ENCODE measurements around the gene UBD. TPM values are rescaled to one million over a fixed set of nuclear protein-coding genes. Genes with fewer than 3 reads are reported as not detected.
A peak's percentile ranks its signal among the peaks of the same experiment; 100 is the strongest.

Gene UBD
- total and polyA plus RNA-seq, 2 of the 13 experiments (the other 11 are each of a cell fraction or from before 2014, with no cell fraction given), result 13.9 to 172 TPM

GRCh38 chr6:29559524-29560287 lies at the start of gene UBD (continued):
- TF ChIP-seq, protein P1, sequence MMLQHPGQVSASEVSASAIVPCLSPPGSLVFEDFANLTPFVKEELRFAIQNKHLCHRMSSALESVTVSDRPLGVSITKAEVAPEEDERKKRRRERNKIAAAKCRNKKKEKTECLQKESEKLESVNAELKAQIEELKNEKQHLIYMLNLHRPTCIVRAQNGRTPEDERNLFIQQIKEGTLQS (CRISPR knock-in tag; IDR thresholded peaks at IDR 0.05), result no peak
- TF ChIP-seq TBX2 (CRISPR knock-in tag; IDR thresholded peaks at IDR 0.05; ENCODE audit: borderline replicate concordance), result peak; percentile 43; the same call in 1 of the 2 replicates
- no peak for TF ChIP-seq FOXA1 (IDR thresholded peaks at IDR 0.05)
- TF ChIP-seq FOXA1 (CRISPR knock-in tag; IDR thresholded peaks at IDR 0.05), result no peak
- no peak for TF ChIP-seq CBX2 (IDR thresholded peaks at IDR 0.05; ENCODE audit: low read depth, low read length)
- TF ChIP-seq CBX2 (CRISPR knock-in tag; IDR thresholded peaks at IDR 0.05; ENCODE audit: low read depth), result no peak
- no peak for TF ChIP-seq ATRX (CRISPR knock-in tag; IDR thresholded peaks at IDR 0.05; ENCODE audit: borderline replicate concordance)
- TF ChIP-seq, protein P2, sequence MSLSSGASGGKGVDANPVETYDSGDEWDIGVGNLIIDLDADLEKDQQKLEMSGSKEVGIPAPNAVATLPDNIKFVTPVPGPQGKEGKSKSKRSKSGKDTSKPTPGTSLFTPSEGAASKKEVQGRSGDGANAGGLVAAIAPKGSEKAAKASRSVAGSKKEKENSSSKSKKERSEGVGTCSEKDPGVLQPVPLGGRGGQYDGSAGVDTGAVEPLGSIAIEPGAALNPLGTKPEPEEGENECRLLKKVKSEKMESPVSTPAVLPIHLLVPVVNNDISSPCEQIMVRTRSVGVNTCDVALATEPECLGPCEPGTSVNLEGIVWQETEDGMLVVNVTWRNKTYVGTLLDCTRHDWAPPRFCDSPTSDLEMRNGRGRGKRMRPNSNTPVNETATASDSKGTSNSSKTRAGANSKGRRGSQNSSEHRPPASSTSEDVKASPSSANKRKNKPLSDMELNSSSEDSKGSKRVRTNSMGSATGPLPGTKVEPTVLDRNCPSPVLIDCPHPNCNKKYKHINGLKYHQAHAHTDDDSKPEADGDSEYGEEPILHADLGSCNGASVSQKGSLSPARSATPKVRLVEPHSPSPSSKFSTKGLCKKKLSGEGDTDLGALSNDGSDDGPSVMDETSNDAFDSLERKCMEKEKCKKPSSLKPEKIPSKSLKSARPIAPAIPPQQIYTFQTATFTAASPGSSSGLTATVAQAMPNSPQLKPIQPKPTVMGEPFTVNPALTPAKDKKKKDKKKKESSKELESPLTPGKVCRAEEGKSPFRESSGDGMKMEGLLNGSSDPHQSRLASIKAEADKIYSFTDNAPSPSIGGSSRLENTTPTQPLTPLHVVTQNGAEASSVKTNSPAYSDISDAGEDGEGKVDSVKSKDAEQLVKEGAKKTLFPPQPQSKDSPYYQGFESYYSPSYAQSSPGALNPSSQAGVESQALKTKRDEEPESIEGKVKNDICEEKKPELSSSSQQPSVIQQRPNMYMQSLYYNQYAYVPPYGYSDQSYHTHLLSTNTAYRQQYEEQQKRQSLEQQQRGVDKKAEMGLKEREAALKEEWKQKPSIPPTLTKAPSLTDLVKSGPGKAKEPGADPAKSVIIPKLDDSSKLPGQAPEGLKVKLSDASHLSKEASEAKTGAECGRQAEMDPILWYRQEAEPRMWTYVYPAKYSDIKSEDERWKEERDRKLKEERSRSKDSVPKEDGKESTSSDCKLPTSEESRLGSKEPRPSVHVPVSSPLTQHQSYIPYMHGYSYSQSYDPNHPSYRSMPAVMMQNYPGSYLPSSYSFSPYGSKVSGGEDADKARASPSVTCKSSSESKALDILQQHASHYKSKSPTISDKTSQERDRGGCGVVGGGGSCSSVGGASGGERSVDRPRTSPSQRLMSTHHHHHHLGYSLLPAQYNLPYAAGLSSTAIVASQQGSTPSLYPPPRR (CRISPR knock-in tag; IDR thresholded peaks at IDR 0.05; ENCODE audit: borderline replicate concordance), result 0 out of 2 replicates have a peak, but pooled peaks have one; percentile 18
- no peak for TF ChIP-seq TCF7L2 (IDR thresholded peaks at IDR 0.05; ENCODE audit: low read depth, low read length)
- TF ChIP-seq ZNF234 (CRISPR knock-in tag; conservative IDR thresholded peaks at IDR 0.05), result no peak
- TF ChIP-seq GFI1 (CRISPR knock-in tag; IDR thresholded peaks at IDR 0.05; ENCODE audit: borderline replicate concordance), result no peak
- TF ChIP-seq, protein P3, sequence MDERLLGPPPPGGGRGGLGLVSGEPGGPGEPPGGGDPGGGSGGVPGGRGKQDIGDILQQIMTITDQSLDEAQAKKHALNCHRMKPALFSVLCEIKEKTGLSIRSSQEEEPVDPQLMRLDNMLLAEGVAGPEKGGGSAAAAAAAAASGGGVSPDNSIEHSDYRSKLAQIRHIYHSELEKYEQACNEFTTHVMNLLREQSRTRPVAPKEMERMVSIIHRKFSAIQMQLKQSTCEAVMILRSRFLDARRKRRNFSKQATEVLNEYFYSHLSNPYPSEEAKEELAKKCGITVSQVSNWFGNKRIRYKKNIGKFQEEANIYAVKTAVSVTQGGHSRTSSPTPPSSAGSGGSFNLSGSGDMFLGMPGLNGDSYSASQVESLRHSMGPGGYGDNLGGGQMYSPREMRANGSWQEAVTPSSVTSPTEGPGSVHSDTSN (CRISPR knock-in tag; IDR thresholded peaks at IDR 0.05), result no peak
- TF ChIP-seq SMARCC2 (IDR thresholded peaks at IDR 0.05), result no peak
- no peak for TF ChIP-seq KLF11 (CRISPR knock-in tag; IDR thresholded peaks at IDR 0.05)
- peak; percentile 77; the same call in 1 of the 2 replicates for TF ChIP-seq ZNF335 (CRISPR knock-in tag; IDR thresholded peaks at IDR 0.05)
- TF ChIP-seq ZNF703 (CRISPR knock-in tag; IDR thresholded peaks at IDR 0.05; ENCODE audit: borderline replicate concordance), result no peak
- TF ChIP-seq MBD4 (IDR thresholded peaks at IDR 0.05; ENCODE audit: borderline replicate concordance, low read length), result no peak
- TF ChIP-seq ZNF205 (CRISPR knock-in tag; IDR thresholded peaks at IDR 0.05), result no peak
- TF ChIP-seq, protein P4, sequence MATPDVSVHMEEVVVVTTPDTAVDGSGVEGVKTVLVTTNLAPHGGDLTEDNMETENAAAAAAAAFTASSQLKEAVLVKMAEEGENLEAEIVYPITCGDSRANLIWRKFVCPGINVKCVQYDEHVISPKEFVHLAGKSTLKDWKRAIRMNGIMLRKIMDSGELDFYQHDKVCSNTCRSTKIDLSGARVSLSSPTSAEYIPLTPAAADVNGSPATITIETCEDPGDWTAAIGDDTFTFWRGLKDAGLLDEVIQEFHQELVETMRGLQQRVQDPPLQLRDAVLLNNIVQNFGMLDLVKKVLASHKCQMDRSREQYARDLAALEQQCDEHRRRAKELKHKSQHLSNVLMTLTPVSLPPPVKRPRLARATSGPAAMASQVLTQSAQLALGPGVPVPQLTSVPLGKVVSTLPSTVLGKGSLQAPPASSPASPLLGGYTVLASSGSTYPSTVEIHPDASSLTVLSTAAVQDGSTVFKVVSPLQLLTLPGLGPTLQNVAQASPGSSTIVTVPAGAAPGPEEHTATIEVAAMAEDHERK (CRISPR knock-in tag; IDR thresholded peaks at IDR 0.05; ENCODE audit: low read depth), result no peak
- TF ChIP-seq, protein P5, sequence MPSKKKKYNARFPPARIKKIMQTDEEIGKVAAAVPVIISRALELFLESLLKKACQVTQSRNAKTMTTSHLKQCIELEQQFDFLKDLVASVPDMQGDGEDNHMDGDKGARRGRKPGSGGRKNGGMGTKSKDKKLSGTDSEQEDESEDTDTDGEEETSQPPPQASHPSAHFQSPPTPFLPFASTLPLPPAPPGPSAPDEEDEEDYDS (CRISPR knock-in tag; IDR thresholded peaks at IDR 0.05), result no peak; the same call in 1 of the 2 replicates
- TF ChIP-seq TOE1 (CRISPR knock-in tag; IDR thresholded peaks at IDR 0.05), result no peak
- peak; percentile 13; the same call in 1 of the 2 replicates for TF ChIP-seq PITX1 (CRISPR knock-in tag; IDR thresholded peaks at IDR 0.05)

Data from HepG2 (cell line).